GM19468 (cell line): ENCODE results near the gene ITPR3.

ENCODE experiments used
- ATAC-seq: cut with Tn5 transposase; IDR thresholded peaks from one replicate; pipeline ENCODE4 v1.9.1; 2021; ENCODE audit warnings: mild to moderate bottlenecking, moderate library complexity, moderate number of reproducible peaks; ENCODE audit not compliant: unreplicated experiment; ENCODE audit errors: extremely low read depth

Gene ITPR3

DNA sequence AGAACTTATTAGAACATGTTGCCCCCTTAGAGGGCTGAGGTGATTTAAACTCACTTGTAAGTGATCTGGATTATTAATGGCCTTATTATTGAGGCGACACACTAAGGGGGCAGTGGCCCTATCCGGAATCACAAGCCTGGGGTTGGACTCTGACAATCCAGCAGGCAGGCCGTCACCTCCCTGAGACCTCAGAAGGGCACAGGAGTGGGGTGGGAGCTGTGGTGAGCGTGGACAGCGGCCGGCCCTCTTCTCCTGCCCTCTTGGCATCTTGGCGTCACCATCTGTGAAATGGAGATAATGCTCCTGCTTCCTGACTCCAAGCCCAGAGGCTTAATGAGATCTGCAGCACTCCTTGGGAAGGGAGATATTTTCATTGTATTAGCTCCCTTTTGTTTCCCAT is 106.0 kb downstream of the ITPR3 start:
- no peak for ATAC-seq

DNA sequence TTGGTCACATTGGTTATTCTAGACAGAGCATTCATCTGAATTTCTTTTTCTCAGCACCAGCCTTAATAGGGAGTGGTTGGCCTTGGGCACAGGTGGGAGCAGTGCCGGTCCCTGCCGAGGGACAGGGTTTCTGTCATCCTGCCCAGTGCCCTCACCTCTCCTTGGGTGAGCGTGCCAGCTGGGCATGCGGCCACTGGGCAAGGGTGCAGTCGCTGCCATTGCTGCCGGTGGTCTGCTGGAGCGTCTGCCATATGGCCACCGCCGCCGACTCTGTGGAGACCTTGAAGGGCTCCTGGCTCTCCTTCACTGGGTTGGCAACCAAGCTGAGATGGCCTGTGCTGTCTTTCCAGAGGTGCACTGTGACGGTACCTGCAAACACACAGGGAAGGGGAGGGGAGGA is 106.8 kb downstream of the ITPR3 start:
- no peak for ATAC-seq

DNA sequence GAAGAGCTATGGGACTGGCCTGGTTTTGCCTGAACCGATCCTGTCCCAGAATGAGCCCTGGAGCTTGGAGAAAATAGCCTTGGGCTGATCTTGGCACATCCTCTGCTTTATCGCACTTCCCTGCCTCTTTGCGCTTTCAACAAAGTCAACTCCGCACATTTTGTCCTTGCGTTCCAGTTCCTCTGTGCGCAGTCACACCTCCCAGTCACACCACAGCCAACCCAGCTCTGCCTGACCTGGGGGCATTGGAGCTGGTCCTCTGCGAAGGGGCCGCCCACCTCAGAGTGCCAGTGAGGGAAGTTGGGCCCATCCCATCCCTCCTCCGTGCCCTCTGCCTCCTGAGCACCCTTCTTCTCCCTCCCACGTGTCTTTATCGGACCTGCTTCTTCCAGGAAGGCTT is 107.3 kb downstream of the ITPR3 start:
- ATAC-seq = no peak

DNA sequence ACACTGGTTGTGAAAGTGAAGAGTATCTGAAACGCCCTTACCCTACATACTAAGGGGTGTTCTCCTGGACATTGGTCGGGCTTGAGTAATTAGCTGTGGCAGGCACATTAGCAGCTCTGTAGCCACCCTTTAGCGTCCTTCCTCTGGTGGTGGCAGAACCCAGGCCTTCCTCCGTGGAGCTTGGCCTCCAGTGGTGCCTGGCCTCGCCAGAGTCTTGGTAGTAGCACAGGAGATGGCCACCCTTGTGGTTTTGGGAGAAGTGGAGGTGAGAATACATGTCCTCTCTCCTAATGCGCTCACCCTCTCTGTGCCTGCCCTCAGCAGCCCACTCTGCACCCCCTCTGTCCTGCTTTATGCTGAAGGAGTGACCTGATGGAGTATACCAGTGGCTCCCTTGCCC is 107.9 kb downstream of the ITPR3 start:
- no peak for ATAC-seq

DNA sequence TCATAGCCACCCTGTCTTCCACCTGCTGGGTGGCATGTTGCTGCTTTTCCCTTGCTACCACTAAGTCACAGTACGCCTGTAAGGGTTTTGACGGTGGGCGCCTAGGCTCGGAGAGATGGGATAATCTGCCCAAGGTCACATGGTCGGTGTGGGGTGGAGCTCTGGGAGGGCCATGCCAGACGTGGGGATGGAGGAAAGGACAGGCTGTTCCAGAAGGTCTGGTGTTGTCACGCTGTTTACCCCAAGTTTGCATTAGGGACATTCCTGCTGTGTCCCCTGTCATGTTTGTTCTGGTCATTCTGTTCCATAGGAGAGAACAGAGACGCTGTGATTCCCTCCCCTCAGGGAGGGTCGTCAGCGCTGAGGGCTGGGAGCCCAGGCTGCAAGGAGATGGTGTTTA is 109.5 kb downstream of the ITPR3 start:
- no peak for ATAC-seq

DNA sequence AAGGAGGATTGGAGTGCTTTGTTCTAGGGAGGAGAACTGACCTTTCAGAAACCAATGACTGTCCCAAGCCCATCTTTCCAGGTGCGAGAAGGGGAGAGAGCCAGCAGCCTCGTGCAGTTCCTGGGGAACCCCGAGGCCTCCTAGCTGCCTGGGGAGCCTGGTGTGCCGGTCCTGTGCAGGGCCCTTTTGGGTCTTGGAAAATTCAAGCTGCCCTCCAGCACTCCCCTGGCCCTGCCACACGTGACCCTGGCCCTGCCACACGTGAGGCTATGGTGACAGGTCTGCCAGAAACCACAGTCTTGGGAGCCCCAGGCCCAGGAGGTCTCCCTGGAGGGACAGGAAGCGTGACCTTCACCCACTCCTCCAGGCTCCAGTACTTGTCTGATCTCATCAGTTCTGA is 109.9 kb downstream of the ITPR3 start:
- no peak for ATAC-seq

DNA sequence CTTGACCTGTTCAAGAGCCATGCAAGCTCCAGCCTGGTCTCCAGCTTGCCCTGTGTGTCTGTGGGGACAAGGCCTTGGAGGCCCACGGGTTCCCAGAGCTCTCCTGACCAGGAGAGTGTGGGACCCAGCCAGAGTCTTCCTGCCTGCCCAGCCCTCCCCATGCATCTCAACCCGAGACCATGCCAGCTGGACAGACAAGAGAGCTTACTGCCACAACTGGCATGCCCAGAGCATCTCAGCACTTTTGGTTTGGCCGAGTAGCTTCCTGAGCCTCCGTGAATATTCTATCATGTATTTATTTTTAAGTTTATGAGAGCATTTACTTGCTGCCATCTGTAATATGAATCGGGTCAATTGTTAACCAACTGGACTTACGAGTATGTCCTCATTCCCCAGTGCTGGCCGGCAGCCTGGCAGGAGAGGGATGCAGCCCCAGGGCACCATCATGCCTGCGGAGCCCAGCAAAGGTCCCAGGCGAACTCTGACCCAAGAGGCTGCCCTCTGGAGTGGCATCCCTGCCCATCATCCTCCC is 110.7 kb downstream of the ITPR3 start:
- ATAC-seq = no peak

DNA sequence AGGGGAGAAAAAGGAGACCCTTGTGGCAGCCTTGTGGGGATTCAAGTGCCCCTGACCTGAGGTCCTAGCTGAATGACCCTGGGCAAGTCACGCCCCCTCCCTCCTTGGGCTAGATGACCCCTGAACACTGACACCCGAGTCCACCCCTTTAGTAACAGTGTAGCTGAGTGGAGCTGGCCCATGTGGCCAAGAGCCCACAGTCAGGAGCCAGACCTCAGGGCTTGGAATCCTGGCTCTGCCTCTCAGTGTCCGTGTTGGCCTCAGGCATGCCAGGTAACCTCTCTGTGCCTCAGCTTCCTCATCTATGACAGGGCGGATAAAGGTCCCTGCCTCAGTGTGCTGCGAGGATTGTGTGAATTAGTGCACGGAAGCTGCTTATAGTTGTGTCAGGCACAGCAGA is 111.3 kb downstream of the ITPR3 start:
- ATAC-seq = no peak

DNA sequence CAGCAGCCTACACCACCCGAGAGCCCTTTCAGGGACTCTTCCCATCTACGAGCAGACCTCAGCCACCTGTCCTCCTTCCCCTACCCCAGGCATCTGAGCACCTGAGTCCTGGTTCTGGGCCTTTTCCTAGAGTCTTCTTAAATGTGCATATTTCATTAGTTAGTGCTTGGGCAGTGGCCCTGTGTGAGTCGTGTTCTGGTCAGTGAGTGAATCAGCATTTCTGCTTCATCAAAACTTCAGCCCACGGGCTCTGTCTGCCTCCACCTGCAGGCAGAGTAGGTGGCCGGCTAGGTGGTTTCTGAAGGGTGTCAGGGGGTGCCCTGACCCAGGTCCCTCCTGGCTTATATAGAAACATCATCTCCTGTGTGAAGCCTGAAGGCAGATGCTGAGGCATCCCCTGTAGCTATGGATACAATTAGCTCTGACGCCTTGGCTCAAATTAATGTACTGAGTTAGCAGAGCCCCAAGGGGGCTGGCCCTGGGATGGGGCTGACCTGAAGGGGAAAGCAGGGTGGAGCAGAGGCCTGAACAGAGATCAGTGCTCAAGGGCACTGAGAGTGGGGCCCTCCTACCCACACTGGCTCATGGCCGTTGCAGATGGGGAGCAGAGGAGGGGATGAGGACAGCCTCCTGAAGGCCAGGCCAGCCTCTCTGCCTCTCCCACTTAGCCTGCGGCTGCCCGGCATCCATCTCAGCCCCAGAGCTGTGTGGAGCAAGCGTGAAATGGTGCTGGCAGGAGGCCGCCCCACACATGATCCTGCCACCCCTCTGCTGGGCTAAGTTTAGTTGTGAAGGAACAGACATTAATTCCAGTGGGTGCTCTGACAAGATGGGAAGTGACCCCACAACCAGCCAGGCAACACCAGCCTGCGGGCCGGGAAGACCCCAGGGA is 111.9 kb downstream of the ITPR3 start:
- ATAC-seq = no peak

DNA sequence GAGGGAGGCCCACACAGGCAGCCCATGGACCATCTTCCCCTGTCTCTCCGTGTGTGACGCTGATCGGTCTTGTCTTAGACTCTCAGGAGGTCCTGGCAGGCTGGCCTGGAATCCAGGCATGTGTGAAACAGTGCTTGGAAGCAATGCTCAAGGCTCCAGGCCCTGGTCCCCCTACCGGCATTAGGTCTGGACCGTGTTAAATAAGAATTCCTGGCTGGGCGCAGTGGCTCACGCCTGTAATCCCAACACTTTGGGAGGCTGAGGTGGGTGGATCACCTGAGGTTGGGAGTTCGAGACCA is 112.5 kb downstream of the ITPR3 start:
- no peak for ATAC-seq

DNA sequence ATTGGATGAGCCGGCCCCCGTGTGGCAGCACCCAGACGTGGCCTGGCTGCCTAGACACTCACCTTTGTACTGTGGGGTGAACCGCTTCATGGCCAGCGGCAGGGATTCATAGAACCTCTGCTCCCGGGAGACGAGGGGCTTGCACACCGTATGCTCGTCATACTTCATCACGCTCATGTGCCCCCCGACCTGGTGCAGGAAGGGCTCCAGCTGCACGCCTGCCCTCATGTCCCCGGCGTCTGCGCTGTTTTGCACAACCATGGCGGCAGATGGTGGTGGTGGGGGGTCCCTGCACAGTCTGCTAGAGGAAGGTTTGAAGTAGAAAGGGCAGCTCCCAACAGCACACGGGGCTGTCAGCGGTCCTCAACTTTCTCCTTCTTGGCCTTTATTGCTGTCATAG is 114.1 kb downstream of the ITPR3 start:
- ATAC-seq = no peak

DNA sequence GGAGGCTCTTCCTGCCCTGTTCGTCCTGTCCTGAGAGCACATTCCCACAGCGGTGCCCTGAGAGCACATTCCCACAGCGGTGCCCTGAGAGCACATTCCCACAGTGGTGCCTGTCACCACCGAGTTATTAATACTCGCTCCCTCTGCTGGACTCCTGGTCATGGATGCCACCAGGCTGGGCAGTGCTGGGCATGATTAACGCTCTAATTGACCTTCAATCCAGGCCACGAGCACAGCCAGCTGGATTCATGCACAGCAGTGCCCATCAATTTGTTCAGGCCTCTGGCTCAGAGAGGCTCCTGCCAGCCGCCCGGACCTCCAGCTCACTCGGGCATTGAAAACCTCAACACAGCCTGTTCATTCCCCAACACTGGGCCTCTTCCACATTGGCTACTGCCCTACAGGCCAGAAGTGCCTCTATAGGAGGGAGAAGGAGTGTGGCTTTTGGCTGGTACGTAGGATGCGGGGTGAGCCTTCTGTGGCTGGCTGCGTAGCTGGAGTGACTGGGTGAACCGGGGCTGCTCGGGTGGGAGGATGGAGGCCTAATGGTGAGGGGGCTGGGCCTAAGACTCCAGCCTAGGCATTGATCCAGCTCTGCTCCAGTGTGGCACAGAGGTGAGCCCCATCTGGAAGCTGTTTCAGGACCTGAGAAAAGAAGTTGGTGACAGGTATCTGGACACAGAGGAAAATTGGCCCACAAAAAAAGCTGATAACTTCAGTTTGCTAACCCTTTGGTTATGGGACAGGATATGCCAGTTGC is 116.3 kb downstream of the ITPR3 start:
- no peak for ATAC-seq

DNA sequence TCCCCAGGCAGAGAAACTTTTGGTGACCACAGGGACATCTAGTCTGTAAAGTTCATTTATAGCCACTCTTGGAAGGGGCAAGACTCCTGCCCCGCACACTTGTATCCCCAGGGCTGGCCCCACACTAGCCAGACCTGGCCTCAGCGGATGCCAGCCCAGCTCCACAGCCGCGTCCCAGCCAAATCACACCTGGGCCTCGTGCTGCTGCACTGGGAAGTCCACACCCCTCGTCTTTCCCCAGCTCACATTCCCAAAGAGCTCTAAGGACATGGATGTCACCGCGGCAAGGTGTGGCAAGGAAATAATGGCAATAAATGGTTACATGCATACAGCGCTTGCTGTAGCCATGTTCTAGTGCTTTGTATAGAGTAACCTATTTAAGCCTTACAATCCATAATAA is 117.0 kb downstream of the ITPR3 start:
- ATAC-seq = no peak

DNA sequence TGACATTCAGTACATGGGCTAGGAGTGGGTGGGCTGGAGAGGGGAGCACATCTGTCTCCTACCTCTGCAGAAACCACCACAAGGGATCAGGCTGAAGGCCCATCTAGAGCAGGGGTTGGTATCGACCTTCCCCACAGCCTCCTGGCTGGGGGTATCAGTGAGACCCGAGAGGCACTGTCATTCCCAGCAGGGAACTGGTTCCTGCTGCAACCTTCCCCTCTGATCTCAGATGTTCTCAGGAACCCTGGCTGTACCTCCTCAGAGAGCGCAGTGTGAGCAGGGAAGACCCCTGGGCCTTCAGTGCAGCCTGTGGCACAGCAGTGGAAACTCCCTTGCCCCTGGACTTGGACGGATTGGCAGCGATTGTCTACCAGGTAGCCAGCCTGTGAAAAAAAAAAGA is 117.8 kb downstream of the ITPR3 start:
- no peak for ATAC-seq

DNA sequence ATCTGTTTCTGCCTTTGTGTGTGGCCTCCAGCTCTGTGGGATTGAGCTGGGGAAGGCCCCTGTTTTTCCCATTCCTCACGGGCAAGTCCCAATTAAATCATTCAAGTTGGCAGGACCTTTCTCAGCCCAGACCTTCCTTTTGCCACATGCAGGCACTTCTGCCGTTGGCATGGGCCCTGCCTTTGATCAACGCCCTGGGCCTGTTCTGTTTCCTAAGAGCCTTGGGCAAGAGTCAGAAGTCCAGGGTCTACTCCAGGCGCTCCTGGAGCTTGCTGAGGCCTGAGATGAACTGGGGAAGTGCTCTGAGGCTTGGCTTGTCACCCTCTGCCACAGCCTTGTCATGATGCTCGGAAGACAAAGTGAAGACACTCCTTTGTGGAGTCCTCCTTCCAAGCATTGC is 118.4 kb downstream of the ITPR3 start:
- no peak for ATAC-seq

DNA sequence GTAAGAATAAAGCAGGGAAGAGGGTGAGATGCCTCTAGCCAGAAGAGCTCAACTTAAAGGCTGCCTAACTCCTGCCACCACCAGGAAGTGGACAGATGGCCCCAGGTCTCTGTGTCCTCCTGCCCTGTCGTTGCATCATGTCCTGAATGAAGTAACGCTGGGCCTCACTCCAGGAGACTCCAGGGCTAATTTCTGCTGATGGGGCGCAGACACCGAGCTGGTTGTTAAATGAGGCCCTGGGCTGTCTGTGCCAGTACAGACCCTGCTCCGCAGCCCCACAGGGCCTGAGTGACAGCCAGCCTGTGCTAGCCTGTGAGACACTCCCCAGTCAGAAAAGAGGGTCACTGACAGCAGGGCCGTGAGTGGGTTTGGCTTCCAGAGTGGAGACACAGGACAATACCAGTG is 119.1 kb downstream of the ITPR3 start:
- no peak for ATAC-seq

DNA sequence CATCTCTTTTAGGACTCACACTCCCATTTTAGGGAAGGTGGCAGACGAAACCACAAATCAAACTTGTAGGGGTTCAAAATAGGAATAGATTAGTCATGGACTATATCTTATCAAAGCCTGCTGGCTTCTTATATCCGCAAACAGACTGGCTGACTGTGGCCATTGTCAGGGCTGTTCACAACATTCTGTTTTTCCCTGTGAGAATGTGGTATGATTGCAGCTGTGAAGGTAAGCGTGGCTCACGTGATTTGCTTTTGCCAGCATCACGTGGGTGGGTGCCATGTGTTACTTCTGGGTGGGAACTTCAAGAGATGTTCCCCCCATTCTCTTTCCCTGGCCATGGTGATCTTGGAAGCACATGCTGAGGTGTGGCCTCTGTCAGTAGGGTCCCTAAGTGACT is 119.7 kb downstream of the ITPR3 start:
- ATAC-seq = no peak

DNA sequence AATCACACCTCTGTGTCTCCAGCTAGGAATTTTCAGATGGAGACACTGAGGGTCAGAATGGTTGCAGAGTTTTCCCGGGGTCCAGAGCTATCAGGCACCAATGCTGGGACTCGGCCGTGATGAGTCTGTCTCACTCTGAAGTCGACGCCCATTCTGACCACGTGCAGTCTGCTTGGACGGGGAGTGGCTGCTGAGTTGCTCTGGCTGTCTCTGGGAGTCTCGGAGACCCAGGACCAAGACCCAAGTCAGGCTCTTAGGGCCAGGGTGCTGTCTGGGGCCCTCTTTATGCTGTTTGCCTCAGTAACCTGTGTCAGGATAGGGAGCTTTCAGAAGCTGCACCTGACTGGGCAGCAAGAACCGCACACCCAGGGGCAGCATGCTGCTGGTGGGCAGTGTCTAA is 121.0 kb downstream of the ITPR3 start:
- no peak for ATAC-seq

DNA sequence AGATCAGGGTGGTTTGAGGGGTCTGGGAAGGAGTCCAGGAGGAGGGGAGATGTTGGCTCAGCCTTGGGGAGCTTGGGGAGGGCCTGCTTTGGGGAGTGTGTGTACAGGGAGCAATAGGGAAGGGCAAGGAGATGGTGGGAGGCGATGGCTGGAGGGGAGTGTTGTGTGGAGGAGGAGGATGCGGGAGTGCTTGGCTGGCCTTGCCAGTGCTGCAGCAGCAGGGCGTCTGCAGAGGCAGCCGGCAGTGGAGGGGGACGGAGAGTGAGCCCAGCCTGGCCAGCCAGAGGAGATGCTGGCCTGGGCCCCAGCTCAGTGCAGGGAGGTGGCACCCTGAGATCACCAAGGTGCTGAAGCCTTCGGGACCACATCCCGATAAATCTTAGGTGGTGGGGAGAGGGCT is 121.7 kb downstream of the ITPR3 start:
- no peak for ATAC-seq

DNA sequence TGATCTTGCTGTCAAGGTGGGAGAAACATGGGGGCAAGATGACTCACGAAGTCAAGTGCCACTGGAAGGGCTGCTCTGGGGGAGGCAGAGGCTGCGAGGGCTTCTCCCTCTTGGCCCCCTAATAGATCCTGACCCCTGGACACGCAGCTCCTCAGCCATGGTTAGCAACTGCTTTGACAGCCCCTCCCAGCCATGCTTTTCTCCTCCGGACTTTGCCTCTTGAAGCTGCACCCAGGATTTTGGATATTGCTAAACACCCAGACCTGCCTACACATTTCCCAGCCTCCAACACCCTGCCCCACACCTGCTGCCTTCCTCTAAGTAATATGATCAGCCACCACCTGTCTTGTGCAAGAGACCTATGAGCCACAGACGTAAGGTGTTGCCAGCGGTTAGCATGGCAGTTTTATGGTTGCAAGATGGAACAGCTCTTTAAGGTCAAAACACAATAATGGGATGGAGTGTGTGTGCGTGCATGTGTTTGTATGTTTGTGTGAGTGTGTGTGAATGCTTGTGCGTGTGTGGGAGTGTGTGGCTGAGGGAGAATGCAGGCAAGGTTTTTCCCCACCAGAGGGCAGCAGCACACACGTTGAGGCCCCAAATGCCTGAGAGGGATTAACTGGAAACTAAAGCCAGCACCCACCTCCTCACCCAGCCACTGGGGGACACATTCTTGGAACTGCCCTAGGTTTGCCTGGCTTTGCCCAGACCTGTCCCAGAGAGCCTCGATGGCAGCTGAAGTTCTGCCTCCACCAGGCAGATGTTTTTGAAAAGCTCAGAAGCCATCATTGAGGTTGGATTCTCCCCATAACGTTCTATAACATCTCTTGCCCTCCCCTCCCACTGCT is 123.1 kb downstream of the ITPR3 start:
- no peak for ATAC-seq
